ENCODE results near the gene CCDC32. TPM values are rescaled to one million over a fixed set of nuclear protein-coding genes. Genes with fewer than 3 reads are reported as not detected.

CCDC32 gene
- total and polyA plus RNA-seq, 2 of the 13 experiments (the other 11 are each of a cell fraction or from before 2014, with no cell fraction given), result 10.8 to 23.2 TPM

DNA sequence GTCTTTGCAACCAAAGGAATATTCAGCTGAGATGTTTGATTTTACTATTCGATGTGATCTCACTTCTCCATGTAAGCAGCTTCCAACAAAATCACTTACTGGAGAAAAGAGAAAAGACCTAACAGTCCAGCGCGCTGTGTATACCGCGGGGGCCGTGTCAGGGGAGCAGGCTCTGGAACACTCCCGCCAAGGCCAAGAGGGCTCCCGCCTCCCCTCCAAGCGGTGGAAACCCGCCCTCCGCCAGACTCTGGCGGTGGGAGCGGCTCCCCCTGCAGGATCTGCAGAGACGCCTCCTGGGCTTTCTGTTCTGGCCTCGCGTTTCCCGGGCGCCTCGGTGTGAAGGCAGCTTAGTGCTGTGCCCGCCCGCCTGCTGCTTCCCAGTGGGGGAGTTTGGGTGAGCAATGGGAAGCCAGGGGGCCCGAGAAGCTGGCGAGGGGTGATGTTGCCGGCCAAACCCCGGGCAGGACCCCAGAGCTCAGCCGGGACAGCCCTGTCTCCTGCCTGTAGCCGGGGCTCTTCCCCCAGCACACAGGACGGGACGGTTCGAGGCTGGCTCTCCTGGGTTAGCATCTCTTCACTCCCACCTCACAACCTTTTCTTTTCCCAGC is 57.8 kb downstream of the CCDC32 start (continued):
- TF ChIP-seq, protein P1, sequence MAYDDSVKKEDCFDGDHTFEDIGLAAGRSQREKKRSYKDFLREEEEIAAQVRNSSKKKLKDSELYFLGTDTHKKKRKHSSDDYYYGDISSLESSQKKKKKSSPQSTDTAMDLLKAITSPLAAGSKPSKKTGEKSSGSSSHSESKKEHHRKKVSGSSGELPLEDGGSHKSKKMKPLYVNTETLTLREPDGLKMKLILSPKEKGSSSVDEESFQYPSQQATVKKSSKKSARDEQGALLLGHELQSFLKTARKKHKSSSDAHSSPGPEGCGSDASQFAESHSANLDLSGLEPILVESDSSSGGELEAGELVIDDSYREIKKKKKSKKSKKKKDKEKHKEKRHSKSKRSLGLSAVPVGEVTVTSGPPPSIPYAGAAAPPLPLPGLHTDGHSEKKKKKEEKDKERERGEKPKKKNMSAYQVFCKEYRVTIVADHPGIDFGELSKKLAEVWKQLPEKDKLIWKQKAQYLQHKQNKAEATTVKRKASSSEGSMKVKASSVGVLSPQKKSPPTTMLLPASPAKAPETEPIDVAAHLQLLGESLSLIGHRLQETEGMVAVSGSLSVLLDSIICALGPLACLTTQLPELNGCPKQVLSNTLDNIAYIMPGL (CRISPR knock-in tag; IDR thresholded peaks at IDR 0.05; ENCODE audit: borderline replicate concordance in 1 of 2, low read depth in 1 of 2), result peak; percentile 67 to 85; a peak in 3 of 4 replicates
- TF ChIP-seq ZFAT (CRISPR knock-in tag; conservative IDR thresholded peaks at IDR 0.05) (no peak), MED1 (CRISPR knock-in tag; IDR thresholded peaks at IDR 0.05) (0 out of 2 replicates have a peak, but pooled peaks have one; percentile 25), ETS1 (CRISPR knock-in tag; IDR thresholded peaks at IDR 0.05) (no peak), ZNF552 (CRISPR knock-in tag; IDR thresholded peaks at IDR 0.05; ENCODE audit: borderline replicate concordance) (no peak), ZNF350 (CRISPR knock-in tag; IDR thresholded peaks at IDR 0.05; ENCODE audit: borderline replicate concordance, low read depth) (peak; percentile 34; the same call in 1 of the 2 replicates), U2AF2 (IDR thresholded peaks at IDR 0.05; ENCODE audit: low read depth, low read length) (no peak), ZMYM3 (CRISPR knock-in tag; IDR thresholded peaks at IDR 0.05) (peak; percentile 37; the same call in 1 of the 2 replicates), TP53 (CRISPR knock-in tag; conservative IDR thresholded peaks at IDR 0.05) (no peak), NRL (CRISPR knock-in tag; IDR thresholded peaks at IDR 0.05; ENCODE audit: borderline replicate concordance) (no peak; the same call in 1 of the 2 replicates), TFDP1 (CRISPR knock-in tag; IDR thresholded peaks at IDR 0.05; ENCODE audit: borderline replicate concordance) (peak; percentile 82; the same call in 1 of the 2 replicates), RAD21 (CRISPR knock-in tag; IDR thresholded peaks at IDR 0.05) (peak; percentile 83), ASH2L (IDR thresholded peaks at IDR 0.05; ENCODE audit: insufficient read length, low read depth, low read length) (peak; percentile 40), ZNF160 (CRISPR knock-in tag; IDR thresholded peaks at IDR 0.05) (0 out of 2 replicates have a peak, but pooled peaks have one; percentile 52), RXRB (CRISPR knock-in tag; IDR thresholded peaks at IDR 0.05; ENCODE audit: borderline replicate concordance) (peak; percentile 67; the same call in 1 of the 2 replicates), TRIM22 (IDR thresholded peaks at IDR 0.05) (no peak), GATAD2A (CRISPR knock-in tag; IDR thresholded peaks at IDR 0.05) (peak; percentile 55; the same call in 1 of the 2 replicates), ZBTB7B (CRISPR knock-in tag; IDR thresholded peaks at IDR 0.05) (peak; percentile 43; the same call in 1 of the 2 replicates), MEF2D (CRISPR knock-in tag; IDR thresholded peaks at IDR 0.05) (no peak), XRCC5 (optimal IDR thresholded peaks at IDR 0.05; ENCODE audit: low read length) (peak; percentile 96)
- TF ChIP-seq, protein P2, sequence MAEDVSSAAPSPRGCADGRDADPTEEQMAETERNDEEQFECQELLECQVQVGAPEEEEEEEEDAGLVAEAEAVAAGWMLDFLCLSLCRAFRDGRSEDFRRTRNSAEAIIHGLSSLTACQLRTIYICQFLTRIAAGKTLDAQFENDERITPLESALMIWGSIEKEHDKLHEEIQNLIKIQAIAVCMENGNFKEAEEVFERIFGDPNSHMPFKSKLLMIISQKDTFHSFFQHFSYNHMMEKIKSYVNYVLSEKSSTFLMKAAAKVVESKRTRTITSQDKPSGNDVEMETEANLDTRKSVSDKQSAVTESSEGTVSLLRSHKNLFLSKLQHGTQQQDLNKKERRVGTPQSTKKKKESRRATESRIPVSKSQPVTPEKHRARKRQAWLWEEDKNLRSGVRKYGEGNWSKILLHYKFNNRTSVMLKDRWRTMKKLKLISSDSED (CRISPR knock-in tag; IDR thresholded peaks at IDR 0.05), result no peak
- TF ChIP-seq, protein P3, sequence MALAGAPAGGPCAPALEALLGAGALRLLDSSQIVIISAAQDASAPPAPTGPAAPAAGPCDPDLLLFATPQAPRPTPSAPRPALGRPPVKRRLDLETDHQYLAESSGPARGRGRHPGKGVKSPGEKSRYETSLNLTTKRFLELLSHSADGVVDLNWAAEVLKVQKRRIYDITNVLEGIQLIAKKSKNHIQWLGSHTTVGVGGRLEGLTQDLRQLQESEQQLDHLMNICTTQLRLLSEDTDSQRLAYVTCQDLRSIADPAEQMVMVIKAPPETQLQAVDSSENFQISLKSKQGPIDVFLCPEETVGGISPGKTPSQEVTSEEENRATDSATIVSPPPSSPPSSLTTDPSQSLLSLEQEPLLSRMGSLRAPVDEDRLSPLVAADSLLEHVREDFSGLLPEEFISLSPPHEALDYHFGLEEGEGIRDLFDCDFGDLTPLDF (CRISPR knock-in tag; IDR thresholded peaks at IDR 0.05), result peak; percentile 80
